Measurements from ENCODE around the gene PLEKHA4. TPM values are rescaled to one million over a fixed set of nuclear protein-coding genes. Genes with fewer than 3 reads are reported as not detected.
"Not testable (repeated sequence)": the region's sequence is repeated elsewhere in the genome, so short reads cannot be mapped to it uniquely, and the experiment has no call there.

PLEKHA4 gene
- total RNA-seq, 4 donors from 2014 or later = 11.4 to 27.4 (median 18.9) TPM

GRCh38 chr19:48905664-48906063 lies 37.2 kb upstream of the PLEKHA4 start:
- DNase-seq (ENCODE audit: extremely low spot score) = no peak
- intact Hi-C loops (cut with DNase I) = no loop called here
- H3K27me3 ChIP-seq = no peaks in the 10 kb centered on the region
- no peaks in the 10 kb centered on the region for H3K9me3 ChIP-seq
- TF ChIP-seq CTCF (IDR thresholded peaks at IDR 0.05) (no peak), POLR2AphosphoS5 (IDR thresholded peaks at IDR 0.05) (no peak), EP300 (IDR thresholded peaks at IDR 0.05) (no peak), POLR2A (IDR thresholded peaks at IDR 0.05; ENCODE audit: low read depth) (no peak)
- 82% methylated on average over 10 of the region's 14 CpGs for WGBS
- H3K4me1 ChIP-seq = peaks cover 26 to 35% (median 32%) of the 10 kb centered on the region in 4 donors
- peaks cover 18 to 77% (median 74%) of the 10 kb centered on the region in 4 donors for H3K36me3 ChIP-seq
- H3K27ac ChIP-seq (replicated peaks in 1 of 4) = no peak overlapping the region
- H3K4me3 ChIP-seq = no peak overlapping the region

GRCh38 chr19:48903788-48904187 lies 35.4 kb upstream of the PLEKHA4 start:
- Histone ChIP-seq H3K36me3 (peaks cover 2 to 58% (median 55%) of the 10 kb centered on the region in 4 donors), H3K4me1 (peaks cover 32 to 47% (median 39%) of the 10 kb centered on the region in 4 donors)
- DNase-seq (ENCODE audit: extremely low spot score); H3K4me3 ChIP-seq; H3K27me3 ChIP-seq; intact Hi-C loops (cut with DNase I); H3K9me3 ChIP-seq; H3K27ac ChIP-seq (replicated peaks in 1 of 4): not testable (repeated sequence)

DNA sequence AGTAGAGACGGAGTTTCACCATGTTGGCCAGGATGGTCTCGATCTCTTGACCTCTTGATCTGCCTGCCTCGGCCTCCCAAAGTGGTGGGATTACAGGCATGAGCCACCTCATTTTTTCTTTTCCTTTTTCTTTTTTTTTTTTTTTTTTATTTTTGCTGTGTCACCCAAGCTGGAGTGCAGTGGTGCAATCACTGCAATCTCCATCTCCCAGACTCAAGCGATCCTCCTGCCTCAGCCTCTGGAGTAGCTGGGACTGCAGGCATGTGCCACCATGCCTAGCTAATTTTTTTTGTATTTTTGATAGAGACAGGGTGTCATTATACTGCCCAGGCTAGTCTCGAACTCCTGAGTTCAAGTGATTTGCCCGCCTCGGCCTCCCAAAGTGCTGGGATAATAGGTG lies 33.9 kb upstream of the PLEKHA4 start:
- H3K27me3 ChIP-seq; H3K4me3 ChIP-seq; H3K9me3 ChIP-seq; H3K27ac ChIP-seq (replicated peaks in 1 of 4); DNase-seq (ENCODE audit: extremely low spot score); intact Hi-C loops (cut with DNase I): not testable (repeated sequence)
- H3K4me1 ChIP-seq = peaks cover 29 to 47% (median 37%) of the 10 kb centered on the region in 4 donors
- peaks cover 0 to 44% (median 41%) of the 10 kb centered on the region in 4 donors for H3K36me3 ChIP-seq
- 96% methylated on average over 7 of the region's 7 CpGs for WGBS

GRCh38 chr19:48900477-48901406 lies 32.3 kb upstream of the PLEKHA4 start:
- Histone ChIP-seq H3K9me3 (no peaks in the 10 kb centered on the region), H3K27ac (replicated peaks in 1 of 4) (peak overlapping the region; percentile 86 to 93 (median 92)), H3K36me3 (peaks cover 0 to 29% (median 26%) of the 10 kb centered on the region in 4 donors), H3K27me3 (no peaks in the 10 kb centered on the region), H3K4me3 (peak overlapping the region; percentile 70 to 90 (median 76)), H3K4me1 (peaks cover 31 to 58% (median 46%) of the 10 kb centered on the region in 4 donors)
- intact Hi-C loops (cut with DNase I) = no loop called here
- TF ChIP-seq CTCF (IDR thresholded peaks at IDR 0.05) (no peak), POLR2AphosphoS5 (IDR thresholded peaks at IDR 0.05) (no peak), POLR2A (IDR thresholded peaks at IDR 0.05; ENCODE audit: low read depth) (no peak), EP300 (IDR thresholded peaks at IDR 0.05) (no peak)
- DNase-seq (ENCODE audit: extremely low spot score) = no peak
- 11% methylated on average over 15 of the region's 24 CpGs for WGBS

DNA sequence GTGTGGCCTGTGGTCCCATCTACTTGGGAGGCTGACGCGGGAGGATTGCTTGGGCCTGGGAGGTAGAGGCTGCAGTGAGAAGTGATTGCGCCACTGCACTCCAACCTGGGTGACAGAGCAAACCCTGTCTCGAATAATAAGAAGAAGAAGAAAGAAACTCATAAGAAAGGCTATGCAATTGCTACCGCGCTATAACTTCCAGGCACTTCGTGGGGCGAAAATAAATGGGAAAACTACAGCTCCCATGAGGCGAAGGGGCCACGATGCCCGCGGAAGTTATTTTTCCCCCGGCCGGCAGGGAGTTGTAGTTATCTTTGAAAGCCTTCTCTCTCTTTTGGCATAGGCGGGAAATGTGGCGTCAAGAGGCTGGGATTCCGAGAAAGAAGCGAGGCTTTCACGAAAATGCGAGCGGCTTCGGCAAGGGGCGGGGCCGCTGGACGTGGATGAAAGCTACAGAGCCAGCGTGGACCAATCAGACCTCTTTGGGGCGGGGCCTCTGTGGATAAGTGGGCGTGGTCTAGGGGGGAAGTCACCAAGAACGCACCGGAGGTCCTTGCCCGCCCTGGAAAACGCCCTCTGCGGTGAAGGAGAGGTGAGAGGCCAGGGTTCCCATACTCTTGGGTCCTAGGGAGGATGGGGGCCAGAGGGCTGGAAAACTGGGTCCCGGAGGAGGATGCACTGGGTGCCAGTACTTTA lies 31.5 kb upstream of the PLEKHA4 start, which contains the start of gene NUCB1:
NUCB1 (plus strand) TSS at position 532 of the 696 bp plus-strand sequence. CDS start 485 bp downstream, outside the sequence.
- TF ChIP-seq POLR2AphosphoS5 (IDR thresholded peaks at IDR 0.05) = peak; percentile 94 to 95
- peak; percentile 78 for TF ChIP-seq POLR2A (IDR thresholded peaks at IDR 0.05; ENCODE audit: low read depth)
- TF ChIP-seq CTCF (IDR thresholded peaks at IDR 0.05) = peak in 1 of 3 experiments; percentile 41
- peak; percentile 91 for TF ChIP-seq EP300 (IDR thresholded peaks at IDR 0.05)
- Histone ChIP-seq H3K9me3 (no peaks in the 10 kb centered on the region), H3K27ac (replicated peaks in 1 of 4) (peak within 1 kb of the TSS; percentile 86 to 93 (median 92)), H3K27me3 (no peaks in the 10 kb centered on the region), H3K4me1 (peaks cover 36 to 63% (median 54%) of the 10 kb centered on the region in 4 donors), H3K4me3 (peak within 1 kb of the TSS; percentile 70 to 90 (median 76)), H3K36me3 (peaks cover 0 to 21% (median 18%) of the 10 kb centered on the region in 4 donors)
- DNase-seq (ENCODE audit: extremely low spot score) = peak; percentile 100
- 11% methylated on average over 25 of the region's 34 CpGs for WGBS
- intact Hi-C loops (cut with DNase I) = no loop called here

DNA sequence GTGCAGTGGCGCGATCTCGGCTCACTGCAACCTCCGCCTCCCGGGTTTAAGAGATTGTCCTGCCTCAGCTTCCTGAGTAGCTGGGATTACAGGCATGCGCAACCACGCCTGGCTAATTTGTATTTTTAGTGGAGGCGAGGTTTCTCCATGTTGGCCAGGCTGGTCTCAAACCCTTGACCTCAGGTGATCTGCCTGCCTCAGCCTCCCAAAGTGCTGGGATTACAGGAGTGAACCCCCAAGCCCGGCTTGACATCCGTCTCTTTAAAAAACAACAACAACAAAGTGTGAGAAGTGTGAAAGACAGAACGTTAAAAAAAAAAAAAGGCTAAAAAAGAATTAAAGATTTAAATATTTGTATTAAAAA lies 31.0 kb upstream of the PLEKHA4 start:
- H3K4me3 ChIP-seq = peak overlapping the region; percentile 70 to 90 (median 76)
- H3K27me3 ChIP-seq; DNase-seq (ENCODE audit: extremely low spot score); H3K9me3 ChIP-seq; intact Hi-C loops (cut with DNase I): not testable (repeated sequence)
- peak overlapping the region; percentile 86 to 93 (median 92) for H3K27ac ChIP-seq (replicated peaks in 1 of 4)
- peaks cover 0 to 15% (median 12%) of the 10 kb centered on the region in 4 donors for H3K36me3 ChIP-seq
- 89% methylated on average over 11 of the region's 11 CpGs for WGBS
- H3K4me1 ChIP-seq = peaks cover 36 to 63% (median 54%) of the 10 kb centered on the region in 4 donors

Measured in esophagus muscularis mucosa (tissue), 4 donors.